BE2C (cell line): Measurements from ENCODE around the gene SLC39A8.

Experiments
- DNase-seq: peaks from one replicate; pipeline ENCODE4 v3.0.0-alpha.2; 2020
- H3K27me3 ChIP-seq: fragments of 250-450 bp; sonication (Bioruptor Pico); 2 replicates; pipeline ENCODE4 v1.5.1; 2020; ENCODE audit warnings: mild to moderate bottlenecking
- H3K36me3 ChIP-seq: fragments of 250-450 bp; sonication (Bioruptor Pico); 2 replicates; pipeline ENCODE4 v1.5.1; 2020; ENCODE audit warnings: mild to moderate bottlenecking
- H3K4me1 ChIP-seq: fragments of 250-450 bp; sonication (Bioruptor Pico); 2 replicates; pipeline ENCODE4 v1.5.1; 2020
- H3K4me3 ChIP-seq: 2 replicates; pipeline ENCODE4 v1.5.1; 2011; ENCODE audit warnings: low read depth, low read length
- H3K9me3 ChIP-seq: fragments of 250-450 bp; sonication (Bioruptor Pico); 2 replicates; pipeline ENCODE4 v1.5.1; 2020
- CTCF ChIP-seq: IDR thresholded peaks from 2 replicates; pipeline ENCODE4 v1.5.1; 2012; ENCODE audit warnings: mild to moderate bottlenecking, low read depth, low read length

Gene SLC39A8

GRCh38 chr4:102217775-102218355 lies 127.4 kb downstream of the SLC39A8 start:
- no peaks in the 10 kb centered on the region for H3K4me1 ChIP-seq
- no peak for TF ChIP-seq CTCF
- H3K27me3 ChIP-seq: no peaks in the 10 kb centered on the region
- no peaks in the 10 kb centered on the region for H3K36me3 ChIP-seq
- H3K4me3 ChIP-seq: no peak overlapping the region
- no peak for DNase-seq
- no peaks in the 10 kb centered on the region for H3K9me3 ChIP-seq

GRCh38 chr4:102217345-102217744 lies 127.9 kb downstream of the SLC39A8 start:
- no peak for DNase-seq
- no peaks in the 10 kb centered on the region for H3K9me3 ChIP-seq
- H3K36me3 ChIP-seq: no peaks in the 10 kb centered on the region
- no peak for TF ChIP-seq CTCF
- no peak overlapping the region for H3K4me3 ChIP-seq
- no peaks in the 10 kb centered on the region for H3K4me1 ChIP-seq
- H3K27me3 ChIP-seq: no peaks in the 10 kb centered on the region

- no peak for DNase-seq
- Histone ChIP-seq H3K27me3 (no peaks in the 10 kb centered on the region), H3K9me3 (no peaks in the 10 kb centered on the region), H3K36me3 (no peaks in the 10 kb centered on the region), H3K4me3 (no peak overlapping the region), H3K4me1 (no peaks in the 10 kb centered on the region)
- TF ChIP-seq CTCF: no peak
These were observed 128.6 kb downstream of the SLC39A8 start for GRCh38 chr4:102216666-102217065.

GRCh38 chr4:102213031-102213430 lies 132.3 kb downstream of the SLC39A8 start:
- no peaks in the 10 kb centered on the region for H3K27me3 ChIP-seq
- H3K36me3 ChIP-seq: no peaks in the 10 kb centered on the region
- no peak for DNase-seq
- no peaks in the 10 kb centered on the region for H3K9me3 ChIP-seq
- H3K4me1 ChIP-seq: no peaks in the 10 kb centered on the region
- TF ChIP-seq CTCF: no peak
- H3K4me3 ChIP-seq: no peak overlapping the region
